Aorta (tissue), 5 donors: ENCODE measurements around the gene MRAS. TPM values are rescaled to one million over a fixed set of nuclear protein-coding genes. Genes with fewer than 3 reads are reported as not detected.

Experiments
- ATAC-seq: fragments of 200-7000 bp; cut with Tn5 transposase; one replicate; pipeline ENCODE4 v1.9.1; 2022; ENCODE audit warnings: moderate library complexity; ENCODE audit not compliant: low FRiP score
- DNase-seq, 2 donors: peaks; one replicate each; pipeline ENCODE4 v3.0.0-alpha.2; 2020
- H3K27ac ChIP-seq, 2 donors: one replicate each; pipeline ENCODE4 v1.5.1; 2013; ENCODE audit warnings: low read length in 2 of 2, mild to moderate bottlenecking in 2 of 2, moderate library complexity in 2 of 2, control low read depth in 1 of 2, inconsistent platforms in 1 of 2, low read depth in 1 of 2
- H3K27me3 ChIP-seq, 2 donors: one replicate each; pipeline ENCODE4 v1.6.1; 2013; ENCODE audit warnings: control low read depth in 1 of 2, low read length in 1 of 2, mild to moderate bottlenecking in 1 of 2, moderate library complexity in 1 of 2; ENCODE audit not compliant: insufficient read depth in 2 of 2, control insufficient read depth in 1 of 2
- H3K36me3 ChIP-seq, 2 donors: one replicate each; pipeline ENCODE4 v1.6.1; 2013; ENCODE audit warnings: control low read depth in 1 of 2, low read length in 1 of 2, mild to moderate bottlenecking in 1 of 2; ENCODE audit not compliant: insufficient read depth in 2 of 2, control insufficient read depth in 1 of 2
- H3K4me1 ChIP-seq, 2 donors: one replicate each; pipeline ENCODE4 v1.6.1; 2013; ENCODE audit warnings: low read length in 2 of 2, control low read depth in 1 of 2, mild to moderate bottlenecking in 1 of 2, moderate library complexity in 1 of 2; ENCODE audit not compliant: insufficient read depth in 2 of 2, control insufficient read depth in 1 of 2
- H3K4me3 ChIP-seq, 2 donors: one replicate each; pipeline ENCODE4 v1.5.1; 2013; ENCODE audit warnings: low read length in 2 of 2, control low read depth in 1 of 2, mild to moderate bottlenecking in 1 of 2
- H3K9me3 ChIP-seq: one replicate; pipeline ENCODE4 v1.6.1; 2013; ENCODE audit warnings: mild to moderate bottlenecking, low read length; ENCODE audit not compliant: control insufficient read depth
- WGBS, 2 donors: extraction: QIAGEN DNeasy Blood & Tissue Kit; methylation state at CpG; one replicate each; pipeline ENCODE4 v1.1.7; 2013; 5-methylcytosine and 5-hydroxymethylcytosine counted together
- intact Hi-C, 2 donors: fragments of 100-400 bp; cut with DNase I; formaldehyde crosslinking; loops; one replicate each; pipeline versions ENCODE4 v1.14.2 to v1.15.0; 2022
- polyA plus RNA-seq, 2 donors: library from polyadenylated mRNA; stranded (reverse); fragments of 200-250 nt; gene quantifications; one replicate each; pipeline ENCODE4 v1.2.3, GENCODE V29; 2013
- total RNA-seq, 2 donors: library from RNA; stranded (reverse); fragmentation: NEBNext Ultra II Directional; extraction: Animal tissue kit (Norgen Biotek cat#: 25700); gene quantifications; one replicate each; pipeline ENCODE4 v1.2.1, GENCODE V29; 2021
- donor health status: healthy with polysubstance abuse.
- donor health status: Bipolar disorder and iron deficiency.
- donor health status: DM: no; HTN: no; CAD: no.
- donor health status: DM: no; HTN: no; CAD: no.
- donor health status: DM: yes; HTN: yes; CAD: no.

Gene MRAS
- total and polyA plus RNA-seq, 4 donors, result 22.8 to 68.1 (median 39.9) TPM

DNA sequence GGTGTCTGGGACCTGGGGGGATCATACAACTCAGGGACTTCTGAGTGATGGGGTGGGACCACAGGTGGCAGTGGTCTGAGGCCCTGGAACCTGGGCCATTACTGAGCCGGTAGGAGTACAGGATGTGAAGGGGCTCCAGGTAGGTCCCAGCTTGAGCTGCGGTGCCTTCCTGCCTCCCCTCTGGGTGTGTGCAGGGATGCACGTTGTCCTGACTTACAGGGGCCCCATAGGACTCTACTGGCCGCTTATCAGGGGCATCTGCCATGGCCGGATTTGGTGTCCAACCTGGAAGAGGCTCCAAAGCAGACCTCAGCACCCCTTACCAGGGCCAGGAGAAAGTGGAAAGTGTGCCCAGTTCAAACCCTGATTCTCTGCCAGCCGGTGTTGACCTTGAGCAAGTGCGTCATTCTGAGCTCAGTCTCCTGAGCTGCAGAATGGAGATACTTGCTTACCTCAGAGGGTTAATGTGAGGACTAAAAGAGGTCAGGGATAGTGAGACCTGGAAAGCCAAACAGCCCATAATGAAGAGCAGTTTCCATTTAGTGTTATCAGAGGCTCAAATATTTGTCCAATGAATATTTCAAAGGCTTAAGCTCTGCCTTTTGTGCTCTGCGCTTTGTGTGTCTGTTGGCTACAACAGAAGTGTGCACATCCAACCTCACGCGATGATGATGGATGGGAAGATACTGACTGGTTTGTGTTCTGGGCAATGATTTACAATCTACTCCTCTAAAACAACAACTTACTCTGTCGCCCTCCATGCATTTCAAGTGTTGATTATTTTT lies 50.6 kb downstream of the MRAS start:
- H3K4me1 ChIP-seq, result no peaks in the 10 kb centered on the region
- no peaks in the 10 kb centered on the region for H3K27me3 ChIP-seq
- no peaks in the 10 kb centered on the region for H3K9me3 ChIP-seq
- DNase-seq (no peak), ATAC-seq (no peak)
- H3K27ac ChIP-seq, result no peak overlapping the region
- WGBS, 2 donors, result 71 to 78% methylated on average over 11 of the region's 11 CpGs
- intact Hi-C loops, result no loop called here
- no peak overlapping the region for H3K4me3 ChIP-seq
- H3K36me3 ChIP-seq, result peaks cover 0 to 2% of the 10 kb centered on the region in 2 donors

DNA sequence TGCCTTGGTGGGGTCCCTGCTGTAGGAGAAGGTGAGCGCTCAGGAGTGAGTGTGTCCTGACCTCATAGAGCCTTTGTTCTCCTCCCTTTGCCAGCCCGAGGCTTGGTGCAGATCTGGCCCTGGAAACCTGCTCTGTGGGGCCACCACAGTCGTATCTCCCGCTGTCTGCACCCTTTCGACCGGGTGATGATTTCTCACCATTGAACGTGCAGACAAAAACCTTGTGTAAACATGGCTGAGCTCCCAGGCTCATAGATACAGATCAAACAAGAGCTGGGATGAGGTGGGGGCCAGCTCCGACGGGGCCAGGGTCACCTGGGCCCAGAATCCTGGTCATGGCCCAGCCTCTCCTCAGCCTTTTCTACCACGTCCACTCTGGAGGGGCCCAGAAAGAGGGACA lies 51.4 kb downstream of the MRAS start:
- no peak for DNase-seq
- Histone ChIP-seq H3K36me3 (peaks cover 0 to 4% of the 10 kb centered on the region in 2 donors), H3K27me3 (no peaks in the 10 kb centered on the region), H3K4me3 (no peak overlapping the region), H3K27ac (no peak overlapping the region), H3K4me1 (no peaks in the 10 kb centered on the region), H3K9me3 (no peaks in the 10 kb centered on the region)
- intact Hi-C loops, result no loop called here
- 77 to 80% methylated on average over 10 of the region's 10 CpGs for WGBS, 2 donors
- ATAC-seq, result no peak

DNA sequence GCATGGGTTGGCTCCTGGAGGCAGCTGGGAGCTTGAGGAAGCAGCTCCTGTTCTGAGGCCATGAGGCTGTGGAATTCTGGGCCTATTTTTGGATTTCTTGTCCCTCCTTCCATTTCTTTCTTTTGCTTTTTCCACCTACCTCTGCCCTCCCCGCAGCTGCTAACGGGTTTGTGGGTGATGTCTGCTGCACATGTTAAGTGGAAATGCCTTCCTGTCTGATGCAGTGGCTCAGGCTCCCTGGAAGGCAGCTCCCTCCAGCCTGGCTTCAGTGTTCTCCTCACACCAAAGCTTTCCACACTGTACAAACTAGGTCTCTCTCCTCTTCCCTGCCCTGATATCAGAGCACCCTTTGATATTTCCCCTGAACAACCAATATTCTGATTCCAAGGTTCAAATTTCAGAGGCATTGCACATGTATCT lies 52.3 kb downstream of the MRAS start:
- Histone ChIP-seq H3K9me3 (no peaks in the 10 kb centered on the region), H3K27ac (no peak overlapping the region), H3K36me3 (peaks cover 0 to 4% of the 10 kb centered on the region in 2 donors), H3K4me1 (no peaks in the 10 kb centered on the region), H3K4me3 (no peak overlapping the region), H3K27me3 (no peaks in the 10 kb centered on the region)
- 44 to 51% methylated on average over 2 of the region's 2 CpGs for WGBS, 2 donors
- intact Hi-C loops, result no loop called here
- DNase-seq (no peak), ATAC-seq (no peak)

DNA sequence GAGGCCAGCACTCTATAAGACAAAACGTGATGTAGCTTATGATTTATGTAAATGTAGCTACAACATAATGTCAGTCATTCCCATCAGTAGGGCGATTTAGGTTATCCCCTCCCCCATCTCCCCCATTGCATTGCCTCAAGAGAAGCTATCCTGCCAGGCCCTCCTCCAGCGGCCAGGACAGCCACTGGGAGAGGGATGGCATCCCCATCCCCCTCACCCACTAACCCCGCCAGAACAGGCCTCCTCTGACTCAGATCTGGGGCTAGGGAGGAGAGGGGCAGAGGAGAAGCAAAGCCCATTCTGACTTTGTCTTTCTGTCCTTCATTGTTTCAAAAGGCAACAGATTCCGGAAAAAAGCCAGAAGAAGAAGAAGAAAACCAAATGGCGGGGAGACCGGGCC lies 53.5 kb downstream of the MRAS start:
- H3K4me1 ChIP-seq, result no peaks in the 10 kb centered on the region
- ATAC-seq, result no peak
- H3K9me3 ChIP-seq, result no peaks in the 10 kb centered on the region
- intact Hi-C loops, result no loop called here
- H3K36me3 ChIP-seq, result peaks cover 0 to 4% of the 10 kb centered on the region in 2 donors
- DNase-seq, result no peak
- no peak overlapping the region for H3K27ac ChIP-seq
- H3K4me3 ChIP-seq, result no peak overlapping the region
- H3K27me3 ChIP-seq, result no peaks in the 10 kb centered on the region
- 87 to 88% methylated on average over 7 of the region's 7 CpGs for WGBS, 2 donors

DNA sequence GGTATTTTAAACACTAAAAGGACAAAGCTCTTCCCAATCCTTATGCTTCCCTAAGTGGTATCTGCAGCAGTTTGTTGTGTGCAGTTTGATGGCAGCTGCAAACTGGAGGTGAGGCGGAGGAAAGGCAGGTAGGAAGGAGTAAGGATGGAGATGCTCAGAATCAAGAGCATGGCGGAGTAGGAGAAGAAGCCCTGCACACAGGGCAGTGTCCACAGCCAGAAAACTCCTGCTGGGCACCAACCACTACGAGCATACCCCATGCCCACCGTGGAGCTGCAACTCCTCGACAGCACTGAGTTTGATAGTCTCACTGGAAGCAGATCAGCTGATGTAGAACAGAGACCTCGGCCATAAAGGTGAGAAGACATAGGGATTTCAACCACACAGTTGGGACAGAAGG lies 55.7 kb downstream of the MRAS start:
- H3K36me3 ChIP-seq, result peaks cover 0 to 4% of the 10 kb centered on the region in 2 donors
- 97 to 99% methylated on average over 6 of the region's 6 CpGs for WGBS, 2 donors
- intact Hi-C loops, result no loop called here

DNA sequence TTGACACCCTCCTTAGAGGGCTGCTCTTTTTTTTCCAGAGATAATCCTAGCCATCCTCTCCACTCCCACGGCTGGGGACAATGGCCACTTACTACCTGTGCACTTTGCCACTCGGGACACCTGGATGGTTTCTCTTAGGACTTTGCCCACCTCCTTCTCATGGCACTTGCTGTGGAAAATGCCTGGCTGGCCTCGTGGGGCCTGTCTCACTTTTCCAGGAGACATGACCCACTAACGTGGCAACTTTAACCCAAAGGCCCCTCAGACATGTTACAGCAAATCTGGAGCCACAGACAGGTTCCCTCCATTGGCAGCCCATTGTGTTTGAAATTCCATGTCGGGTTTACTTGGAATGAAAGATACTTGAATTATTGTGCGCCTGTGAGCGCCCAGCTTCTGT lies 56.6 kb downstream of the MRAS start:
- 94 to 96% methylated on average over 7 of the region's 7 CpGs for WGBS, 2 donors
- no peaks in the 10 kb centered on the region for H3K4me1 ChIP-seq
- intact Hi-C loops, result no loop called here
- H3K27ac ChIP-seq, result no peak overlapping the region
- H3K36me3 ChIP-seq, result peaks cover 0 to 4% of the 10 kb centered on the region in 2 donors
- no peak overlapping the region for H3K4me3 ChIP-seq
- DNase-seq (no peak), ATAC-seq (no peak)
- no peaks in the 10 kb centered on the region for H3K27me3 ChIP-seq
- H3K9me3 ChIP-seq, result no peaks in the 10 kb centered on the region

More for the DNA sequence above, 55.7 kb downstream of the MRAS start:
- no peak for ATAC-seq
- Histone ChIP-seq H3K4me1 (no peaks in the 10 kb centered on the region), H3K4me3 (no peak overlapping the region), H3K9me3 (no peaks in the 10 kb centered on the region), H3K27me3 (no peaks in the 10 kb centered on the region), H3K27ac (no peak overlapping the region)
- peak in 1 of 2 donors; percentile 12 for DNase-seq

DNA sequence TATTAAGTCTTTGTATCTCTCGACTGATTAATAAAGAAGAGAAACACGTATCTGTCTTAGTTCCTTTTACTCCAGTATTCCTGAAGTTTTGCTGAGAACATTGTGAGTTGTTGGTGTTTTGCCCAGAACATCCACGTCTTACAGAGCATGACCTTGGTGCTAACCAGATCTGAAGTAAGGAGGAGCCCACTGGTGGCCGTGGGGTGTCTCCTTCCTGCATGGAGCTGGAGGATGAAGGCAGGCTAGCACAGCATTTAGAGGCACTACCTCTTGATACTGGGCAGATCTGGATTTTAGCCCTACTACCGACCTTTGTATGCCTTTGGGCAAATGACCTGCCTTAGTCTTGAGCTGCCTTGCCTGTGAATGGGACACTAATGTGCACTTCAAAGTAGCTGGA lies 57.1 kb downstream of the MRAS start:
- intact Hi-C loops, result no loop called here
- ATAC-seq (no peak), DNase-seq (no peak)
- no peaks in the 10 kb centered on the region for H3K27me3 ChIP-seq
- H3K27ac ChIP-seq, result no peak overlapping the region
- H3K4me1 ChIP-seq, result no peaks in the 10 kb centered on the region
- H3K9me3 ChIP-seq, result no peaks in the 10 kb centered on the region
- H3K4me3 ChIP-seq, result no peak overlapping the region
- H3K36me3 ChIP-seq, result peaks cover 0 to 4% of the 10 kb centered on the region in 2 donors
- WGBS, 2 donors, result 92 to 93% methylated on average over 5 of the region's 5 CpGs

DNA sequence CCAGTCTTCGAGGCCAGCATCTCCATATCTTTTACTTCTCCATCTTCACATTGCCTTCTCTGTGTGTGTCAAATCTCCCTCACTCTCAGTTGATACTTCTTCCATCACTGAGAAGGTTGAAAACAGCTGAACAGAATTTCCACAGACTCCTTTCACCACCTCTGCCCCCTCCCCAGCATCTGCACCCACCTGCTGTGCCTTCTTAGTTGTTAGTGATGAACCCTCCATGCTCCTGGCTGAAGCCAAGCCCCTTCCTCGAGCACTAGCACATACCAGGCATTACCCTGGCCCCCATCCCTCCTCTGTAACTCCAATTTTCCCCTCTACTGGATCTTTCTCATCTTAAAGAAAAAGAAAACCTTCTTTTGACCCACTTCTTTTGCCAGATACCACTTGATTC lies 58.2 kb downstream of the MRAS start:
- peak in 1 of 2 donors; percentile 15 for DNase-seq
- ATAC-seq, result no peak
- 90 to 91% methylated on average over 2 of the region's 2 CpGs for WGBS, 2 donors
- Histone ChIP-seq H3K27ac (no peak overlapping the region), H3K36me3 (peaks cover 0 to 4% of the 10 kb centered on the region in 2 donors), H3K4me1 (no peaks in the 10 kb centered on the region), H3K4me3 (no peak overlapping the region), H3K9me3 (no peaks in the 10 kb centered on the region), H3K27me3 (no peaks in the 10 kb centered on the region)
- intact Hi-C loops, result no loop called here

DNA sequence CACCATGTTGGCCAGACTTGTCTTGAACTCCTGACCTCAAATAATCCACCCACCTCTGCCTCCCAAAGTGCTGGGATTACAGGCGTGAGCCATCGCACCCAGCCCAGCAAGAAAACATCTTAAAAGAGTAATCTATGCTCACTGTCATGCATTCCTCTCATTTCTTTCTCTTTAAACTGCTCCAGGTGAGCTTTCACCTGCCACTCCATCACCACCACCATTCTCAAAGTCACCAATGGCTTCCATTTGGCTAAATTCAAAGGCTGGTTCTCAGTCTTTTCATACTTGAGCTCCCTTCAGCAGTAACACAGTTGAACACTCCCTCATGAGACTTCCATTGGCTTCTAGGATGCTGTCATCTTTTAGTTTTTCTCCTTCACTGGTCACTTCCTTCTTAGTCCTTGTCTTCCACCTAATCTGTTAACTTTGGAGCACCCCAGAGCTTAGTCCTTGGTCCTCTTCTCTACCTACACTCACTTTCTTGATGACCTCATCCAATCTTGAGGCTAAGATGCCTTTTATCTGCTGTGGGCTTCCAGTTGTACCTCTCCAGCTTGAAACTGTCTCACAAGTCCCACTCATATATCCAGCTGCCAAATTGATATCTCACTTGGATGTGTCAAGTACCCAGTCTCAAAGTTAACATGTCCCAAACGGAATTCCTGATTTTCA lies 59.0 kb downstream of the MRAS start:
- ATAC-seq, result no peak
- no peak for DNase-seq
- WGBS, 2 donors, result 84 to 88% methylated on average over 3 of the region's 3 CpGs
- H3K27ac ChIP-seq, result no peak overlapping the region
- no peaks in the 10 kb centered on the region for H3K9me3 ChIP-seq
- no peak overlapping the region for H3K4me3 ChIP-seq
- no peaks in the 10 kb centered on the region for H3K27me3 ChIP-seq
- H3K36me3 ChIP-seq, result peaks cover 0 to 2% of the 10 kb centered on the region in 2 donors
- intact Hi-C loops, result no loop called here
- no peaks in the 10 kb centered on the region for H3K4me1 ChIP-seq
